GM12864 (cell line): ENCODE results near the gene RAB31.

Experiments used
- DNase-seq: peaks from one replicate; pipeline ENCODE4 v3.0.0-alpha.2; 2011; ENCODE audit warnings: low read depth
- H3K4me3 ChIP-seq: 2 replicates; pipeline ENCODE4 v1.5.1; 2011; ENCODE audit warnings: mild to moderate bottlenecking, low read depth, low read length, control low read depth
- CTCF ChIP-seq: IDR thresholded peaks from 2 replicates; pipeline ENCODE4 v1.5.1; 2011; ENCODE audit warnings: low read depth, mild to moderate bottlenecking, moderate library complexity, low read length, control low read depth, inconsistent platforms; ENCODE audit errors: missing control alignments

The RAB31 gene

GRCh38 chr18:9706081-9706935 is 1.8 kb upstream of the RAB31 start:
- H3K4me3 ChIP-seq: no peak overlapping the region
- TF ChIP-seq CTCF: no peak
- no peak for DNase-seq

GRCh38 chr18:9707381-9708056 is 582 bp upstream of the RAB31 start:
- DNase-seq: no peak
- no peak for TF ChIP-seq CTCF

GRCh38 chr18:9708434-9709303 is 568 bp downstream of the RAB31 start:
- H3K4me3 ChIP-seq: peak overlapping the region; percentile 67
- TF ChIP-seq CTCF: no peak
- DNase-seq: no peak

More at GRCh38 chr18:9707381-9708056, 582 bp upstream of the RAB31 start:
- peak overlapping the region; percentile 67 for H3K4me3 ChIP-seq

- H3K4me3 ChIP-seq: peak overlapping the region; percentile 67
- TF ChIP-seq CTCF: no peak
- DNase-seq: no peak
Observed at GRCh38 chr18:9709304-9709877, 1.3 kb downstream of the RAB31 start.

- no peak for DNase-seq
- no peak for TF ChIP-seq CTCF
- peak overlapping the region; percentile 67 for H3K4me3 ChIP-seq
Observed at GRCh38 chr18:9710037-9710436, 1.9 kb downstream of the RAB31 start.

GRCh38 chr18:9711361-9712129 is 3.4 kb downstream of the RAB31 start:
- H3K4me3 ChIP-seq: peak overlapping the region; percentile 34
- no peak for TF ChIP-seq CTCF
- peak; percentile 82 for DNase-seq
